ENCODE measurements around the gene AKIRIN2.
"Not testable (repeated sequence)": the region's sequence is repeated elsewhere in the genome, so short reads cannot be mapped to it uniquely, and the experiment has no call there.

Gene AKIRIN2

GRCh38 chr6:87716928-87717614 is 15.0 kb upstream of the AKIRIN2 start:
- no peak for DNase-seq

GRCh38 chr6:87714093-87714842 is 12.2 kb upstream of the AKIRIN2 start:
- DNase-seq, result no peak

- DNase-seq, result not testable (repeated sequence)
Observed at GRCh38 chr6:87712713-87713112, 10.7 kb upstream of the AKIRIN2 start.

GRCh38 chr6:87710090-87710489 is 8.1 kb upstream of the AKIRIN2 start:
- DNase-seq, result no peak

GRCh38 chr6:87708581-87709427 is 6.8 kb upstream of the AKIRIN2 start:
- DNase-seq, result not testable (repeated sequence)

GRCh38 chr6:87706187-87706966 is 4.3 kb upstream of the AKIRIN2 start:
- DNase-seq, result no peak

GRCh38 chr6:87705070-87705691 is 3.1 kb upstream of the AKIRIN2 start:
- DNase-seq, result peak; percentile 35 to 48

GRCh38 chr6:87703039-87703438 is 1.0 kb upstream of the AKIRIN2 start:
- not testable (repeated sequence) for DNase-seq

GRCh38 chr6:87702589-87702945 is 534 bp upstream of the AKIRIN2 start:
- no peak for DNase-seq

- peak; percentile 28 to 46 for DNase-seq
Observed at GRCh38 chr6:87701344-87701675, 723 bp downstream of the AKIRIN2 start.

GRCh38 chr6:87700397-87701343 is 1.4 kb downstream of the AKIRIN2 start:
- DNase-seq, result peak; percentile 30 to 48

- no peak for DNase-seq
Observed at GRCh38 chr6:87699576-87699975, 2.5 kb downstream of the AKIRIN2 start.

- DNase-seq, result no peak
Observed at GRCh38 chr6:87698547-87699006, 3.5 kb downstream of the AKIRIN2 start.

- no peak for DNase-seq
Observed at GRCh38 chr6:87697581-87698546, 4.2 kb downstream of the AKIRIN2 start.

- not testable (repeated sequence) for DNase-seq
Observed at GRCh38 chr6:87696817-87697216, 5.2 kb downstream of the AKIRIN2 start.

GRCh38 chr6:87692086-87692485 is 9.9 kb downstream of the AKIRIN2 start:
- no peak for DNase-seq

GRCh38 chr6:87690441-87690840 is 11.6 kb downstream of the AKIRIN2 start:
- DNase-seq, result no peak

GRCh38 chr6:87687893-87688292 is 14.1 kb downstream of the AKIRIN2 start:
- DNase-seq, result not testable (repeated sequence)

GRCh38 chr6:87687296-87687695 is 14.7 kb downstream of the AKIRIN2 start:
- DNase-seq, result no peak

Measured in stimulated activated CD4-positive, alpha-beta T cell treated with anti-CD3 and anti-CD28 coated beads, Interleukin-2, amount 100 ng/mL, for 24 hours (primary cell).